ENCODE data around the gene TCEAL7. TPM values are rescaled to one million over a fixed set of nuclear protein-coding genes. Genes with fewer than 3 reads are reported as not detected.

The TCEAL7 gene
- total RNA-seq, 1 donor from 2014 or later = 23.7 TPM

DNA sequence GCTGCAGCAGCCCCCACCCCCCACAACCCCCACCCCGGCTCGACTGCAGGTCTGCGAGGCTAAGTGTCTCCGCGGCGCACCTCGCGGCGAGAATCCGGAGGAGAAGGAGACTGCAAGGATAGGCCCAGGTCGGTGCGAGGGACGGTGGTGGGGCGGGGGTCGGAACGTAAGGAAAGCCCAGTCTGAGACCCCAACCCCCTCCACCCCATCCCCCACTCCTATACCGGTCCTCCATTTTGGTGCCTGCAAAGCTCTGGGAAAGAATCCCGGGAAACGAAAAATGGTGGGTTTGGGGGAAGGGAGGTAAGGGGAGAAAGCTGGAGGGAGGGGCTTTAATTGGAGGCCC lies 46.9 kb downstream of the TCEAL7 start:
- DNase-seq (ENCODE audit: low spot score) = peak; percentile 21
- peaks cover 11% of the 10 kb centered on the region for H3K36me3 Mint-ChIP-seq (ENCODE audit: low read depth, unreplicated experiment)
- H3K4me1 Mint-ChIP-seq (ENCODE audit: unreplicated experiment) = peaks cover 5% of the 10 kb centered on the region
- peak overlapping the region; percentile 84 for H3K27ac Mint-ChIP-seq (ENCODE audit: unreplicated experiment)
- peak overlapping the region; percentile 90 for H3K4me3 Mint-ChIP-seq (ENCODE audit: unreplicated experiment)
- H3K9me3 Mint-ChIP-seq (ENCODE audit: unreplicated experiment) = no peaks in the 10 kb centered on the region
- TF ChIP-seq, protein P1, sequence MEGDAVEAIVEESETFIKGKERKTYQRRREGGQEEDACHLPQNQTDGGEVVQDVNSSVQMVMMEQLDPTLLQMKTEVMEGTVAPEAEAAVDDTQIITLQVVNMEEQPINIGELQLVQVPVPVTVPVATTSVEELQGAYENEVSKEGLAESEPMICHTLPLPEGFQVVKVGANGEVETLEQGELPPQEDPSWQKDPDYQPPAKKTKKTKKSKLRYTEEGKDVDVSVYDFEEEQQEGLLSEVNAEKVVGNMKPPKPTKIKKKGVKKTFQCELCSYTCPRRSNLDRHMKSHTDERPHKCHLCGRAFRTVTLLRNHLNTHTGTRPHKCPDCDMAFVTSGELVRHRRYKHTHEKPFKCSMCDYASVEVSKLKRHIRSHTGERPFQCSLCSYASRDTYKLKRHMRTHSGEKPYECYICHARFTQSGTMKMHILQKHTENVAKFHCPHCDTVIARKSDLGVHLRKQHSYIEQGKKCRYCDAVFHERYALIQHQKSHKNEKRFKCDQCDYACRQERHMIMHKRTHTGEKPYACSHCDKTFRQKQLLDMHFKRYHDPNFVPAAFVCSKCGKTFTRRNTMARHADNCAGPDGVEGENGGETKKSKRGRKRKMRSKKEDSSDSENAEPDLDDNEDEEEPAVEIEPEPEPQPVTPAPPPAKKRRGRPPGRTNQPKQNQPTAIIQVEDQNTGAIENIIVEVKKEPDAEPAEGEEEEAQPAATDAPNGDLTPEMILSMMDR (IDR thresholded peaks at IDR 0.05; ENCODE audit: unreplicated experiment) = no peak
- H3K27me3 Mint-ChIP-seq (ENCODE audit: unreplicated experiment) = peaks cover 5% of the 10 kb centered on the region

DNA sequence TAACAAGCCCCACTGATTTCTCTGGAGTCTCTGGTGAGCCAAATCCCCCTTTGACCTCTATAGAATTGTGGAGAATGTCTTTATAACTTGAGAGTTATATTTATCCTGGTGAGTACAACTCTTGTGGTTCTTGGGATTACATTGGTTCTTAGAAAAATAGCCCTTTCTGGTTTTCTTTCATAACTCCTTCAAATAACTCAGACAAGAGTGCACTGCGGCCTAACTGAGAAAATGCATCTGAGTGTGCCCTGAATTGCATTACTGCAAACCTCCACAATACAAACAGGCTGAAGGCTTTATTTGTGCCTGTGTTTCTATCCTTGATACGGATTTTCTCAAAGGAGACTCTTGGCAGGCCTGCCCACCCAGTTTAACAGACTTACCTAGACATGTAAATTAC lies 49.0 kb downstream of the TCEAL7 start:
- no peak for DNase-seq (ENCODE audit: low spot score)
- H3K27ac Mint-ChIP-seq (ENCODE audit: unreplicated experiment) = no peak overlapping the region

More for the DNA sequence above, 49.0 kb downstream of the TCEAL7 start:
- TF ChIP-seq, protein P1 (IDR thresholded peaks at IDR 0.05; ENCODE audit: unreplicated experiment) = no peak
- peaks cover 11% of the 10 kb centered on the region for H3K36me3 Mint-ChIP-seq (ENCODE audit: low read depth, unreplicated experiment)
- peaks cover 7% of the 10 kb centered on the region for H3K27me3 Mint-ChIP-seq (ENCODE audit: unreplicated experiment)
- peaks cover 5% of the 10 kb centered on the region for H3K4me1 Mint-ChIP-seq (ENCODE audit: unreplicated experiment)
- H3K4me3 Mint-ChIP-seq (ENCODE audit: unreplicated experiment) = no peak overlapping the region
- H3K9me3 Mint-ChIP-seq (ENCODE audit: unreplicated experiment) = no peaks in the 10 kb centered on the region

Other genes with a start within 250 kb of the TCEAL7 start
- 1.3 TPM for gene NXF3, start 237.1 kb upstream of the TCEAL7 start, total RNA-seq (ENCODE audit: unreplicated experiment)
- gene BEX4, start 115.1 kb upstream of the TCEAL7 start, total RNA-seq (ENCODE audit: unreplicated experiment) = 85.0 TPM
- 81.2 TPM for gene TCEAL8, start 75.1 kb upstream of the TCEAL7 start, total RNA-seq (ENCODE audit: unreplicated experiment)
- gene TCEAL5, start 53.5 kb upstream of the TCEAL7 start, total RNA-seq (ENCODE audit: unreplicated experiment) = 3.0 TPM
- gene BEX2, start 19.2 kb upstream of the TCEAL7 start, total RNA-seq (ENCODE audit: unreplicated experiment) = 50.4 TPM
- gene TCEAL9, start 26.3 kb downstream of the TCEAL7 start, total RNA-seq (ENCODE audit: unreplicated experiment) = 126 TPM
- gene BEX3, start 46.3 kb downstream of the TCEAL7 start, total RNA-seq (ENCODE audit: unreplicated experiment) = 313 TPM
- 0.36 TPM for gene RAB40A, start 189.2 kb downstream of the TCEAL7 start, total RNA-seq (ENCODE audit: unreplicated experiment)